Measurements from ENCODE around the gene CROCC2. TPM values are rescaled to one million over a fixed set of nuclear protein-coding genes. Genes with fewer than 3 reads are reported as not detected.

CROCC2 gene
- total RNA-seq, 1 donor from 2014 or later = 2.9 TPM

DNA sequence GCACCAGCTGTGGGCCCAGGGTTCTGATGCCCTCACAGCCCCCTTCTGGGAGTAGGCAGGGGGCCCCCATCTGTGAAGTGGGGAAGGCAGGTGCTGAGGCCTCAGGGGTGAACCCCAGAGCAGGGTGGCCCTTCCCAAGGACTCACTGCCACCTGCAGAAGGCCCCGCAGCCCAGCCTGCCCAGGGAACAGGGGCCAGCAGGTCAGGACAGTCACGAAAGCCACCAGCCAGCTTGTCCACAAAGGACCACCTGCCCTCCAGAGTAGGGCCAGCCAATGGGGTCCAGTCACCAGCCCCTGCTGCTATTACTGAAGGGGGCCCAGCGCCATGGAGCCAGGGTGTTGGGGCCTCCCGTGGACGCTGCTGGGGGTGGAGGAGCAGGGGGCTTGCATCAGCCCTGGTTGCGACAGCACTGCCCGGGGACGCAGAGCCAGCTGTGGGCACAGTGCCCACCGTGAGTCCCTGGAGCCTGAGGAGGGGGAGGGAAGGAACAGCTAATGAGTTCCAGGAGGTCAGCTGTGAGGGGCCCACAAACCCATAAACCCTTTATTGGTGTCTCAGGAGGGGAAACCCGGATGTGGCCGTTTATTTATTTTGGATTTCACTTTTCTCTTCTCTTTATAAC, 80.8 kb downstream of the CROCC2 start:
- Histone ChIP-seq H3K4me3 (peak overlapping the region in 1 of 2 donors; percentile 16), H3K4me1 (peaks cover 20 to 48% of the 10 kb centered on the region in 2 donors), H3K9me3 (no peaks in the 10 kb centered on the region), H3K27ac (peak overlapping the region; percentile 55 to 65), H3K36me3 (no peaks in the 10 kb centered on the region), H3K27me3 (no peaks in the 10 kb centered on the region)
- intact Hi-C loops (cut with DNase I) = loop anchor here (1.0 kb wide), 1 partner anchor 11 kb away; the partner anchor contains the start of gene SNED1
- TF ChIP-seq, protein P1, sequence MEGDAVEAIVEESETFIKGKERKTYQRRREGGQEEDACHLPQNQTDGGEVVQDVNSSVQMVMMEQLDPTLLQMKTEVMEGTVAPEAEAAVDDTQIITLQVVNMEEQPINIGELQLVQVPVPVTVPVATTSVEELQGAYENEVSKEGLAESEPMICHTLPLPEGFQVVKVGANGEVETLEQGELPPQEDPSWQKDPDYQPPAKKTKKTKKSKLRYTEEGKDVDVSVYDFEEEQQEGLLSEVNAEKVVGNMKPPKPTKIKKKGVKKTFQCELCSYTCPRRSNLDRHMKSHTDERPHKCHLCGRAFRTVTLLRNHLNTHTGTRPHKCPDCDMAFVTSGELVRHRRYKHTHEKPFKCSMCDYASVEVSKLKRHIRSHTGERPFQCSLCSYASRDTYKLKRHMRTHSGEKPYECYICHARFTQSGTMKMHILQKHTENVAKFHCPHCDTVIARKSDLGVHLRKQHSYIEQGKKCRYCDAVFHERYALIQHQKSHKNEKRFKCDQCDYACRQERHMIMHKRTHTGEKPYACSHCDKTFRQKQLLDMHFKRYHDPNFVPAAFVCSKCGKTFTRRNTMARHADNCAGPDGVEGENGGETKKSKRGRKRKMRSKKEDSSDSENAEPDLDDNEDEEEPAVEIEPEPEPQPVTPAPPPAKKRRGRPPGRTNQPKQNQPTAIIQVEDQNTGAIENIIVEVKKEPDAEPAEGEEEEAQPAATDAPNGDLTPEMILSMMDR (IDR thresholded peaks at IDR 0.05) = no peak
- DNase-seq (ENCODE audit: low spot score in 2 of 2) = peak in 1 of 2 donors; percentile 91

DNA sequence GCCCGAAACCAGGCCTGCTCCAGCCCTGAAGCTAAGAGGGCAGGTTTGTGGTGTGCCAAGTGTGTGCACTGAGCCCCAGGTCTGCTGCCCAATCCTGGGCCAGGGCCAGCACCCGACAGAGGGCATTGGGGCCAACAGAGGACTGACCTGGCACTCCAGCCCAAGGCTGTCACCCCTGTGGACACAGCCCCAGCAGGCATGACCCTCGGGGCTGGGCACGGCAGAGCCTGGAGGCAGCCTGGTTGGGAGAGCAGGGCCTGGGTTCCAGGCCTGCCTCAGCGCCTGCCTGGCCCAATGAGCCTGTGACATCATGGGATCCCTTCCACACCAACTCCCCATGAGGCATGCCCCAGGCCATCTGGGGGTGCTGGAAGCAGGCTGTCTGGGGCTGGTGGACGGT, 81.5 kb downstream of the CROCC2 start:
- H3K4me1 ChIP-seq = peaks cover 26 to 55% of the 10 kb centered on the region in 2 donors
- H3K9me3 ChIP-seq = no peaks in the 10 kb centered on the region
- H3K27ac ChIP-seq = peak overlapping the region; percentile 55 to 65
- intact Hi-C loops (cut with DNase I) = loop anchor here (1.0 kb wide), 1 partner anchor 11 kb away; the partner anchor contains the start of gene SNED1
- peak in 1 of 2 donors; percentile 62 for DNase-seq (ENCODE audit: low spot score in 2 of 2)
- no peaks in the 10 kb centered on the region for H3K36me3 ChIP-seq
- H3K27me3 ChIP-seq = no peaks in the 10 kb centered on the region
- TF ChIP-seq, protein P1 (IDR thresholded peaks at IDR 0.05) = no peak
- peak overlapping the region; percentile 10 to 16 for H3K4me3 ChIP-seq

DNA sequence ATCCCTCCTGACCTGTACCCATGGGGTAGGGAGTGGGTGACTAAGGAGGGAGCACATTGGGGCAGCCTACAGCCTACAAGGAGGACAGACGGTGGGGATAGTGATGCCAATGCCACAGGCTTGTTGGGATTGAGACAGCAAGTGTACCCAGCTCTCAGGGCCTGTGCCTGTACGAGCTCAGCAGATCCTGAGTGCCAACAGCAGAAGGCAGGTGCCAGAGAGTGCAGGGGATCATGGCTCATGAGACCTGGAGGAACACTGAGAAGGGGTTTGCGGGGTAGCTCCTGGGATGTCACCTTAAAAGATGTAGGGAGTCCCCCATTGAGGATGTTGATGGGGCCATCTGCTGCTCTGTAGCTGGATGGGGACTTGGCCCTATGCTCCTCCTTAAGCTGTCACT, 82.0 kb downstream of the CROCC2 start:
- Histone ChIP-seq H3K4me3 (peak overlapping the region in 1 of 2 donors; percentile 10), H3K27ac (peak overlapping the region; percentile 55 to 65), H3K36me3 (no peaks in the 10 kb centered on the region), H3K9me3 (no peaks in the 10 kb centered on the region), H3K27me3 (no peaks in the 10 kb centered on the region), H3K4me1 (peaks cover 27 to 61% of the 10 kb centered on the region in 2 donors)
- TF ChIP-seq, protein P1 (IDR thresholded peaks at IDR 0.05) = no peak
- DNase-seq (ENCODE audit: low spot score in 2 of 2) = peak in 1 of 2 donors; percentile 60
- intact Hi-C loops (cut with DNase I) = no loop called here

DNA sequence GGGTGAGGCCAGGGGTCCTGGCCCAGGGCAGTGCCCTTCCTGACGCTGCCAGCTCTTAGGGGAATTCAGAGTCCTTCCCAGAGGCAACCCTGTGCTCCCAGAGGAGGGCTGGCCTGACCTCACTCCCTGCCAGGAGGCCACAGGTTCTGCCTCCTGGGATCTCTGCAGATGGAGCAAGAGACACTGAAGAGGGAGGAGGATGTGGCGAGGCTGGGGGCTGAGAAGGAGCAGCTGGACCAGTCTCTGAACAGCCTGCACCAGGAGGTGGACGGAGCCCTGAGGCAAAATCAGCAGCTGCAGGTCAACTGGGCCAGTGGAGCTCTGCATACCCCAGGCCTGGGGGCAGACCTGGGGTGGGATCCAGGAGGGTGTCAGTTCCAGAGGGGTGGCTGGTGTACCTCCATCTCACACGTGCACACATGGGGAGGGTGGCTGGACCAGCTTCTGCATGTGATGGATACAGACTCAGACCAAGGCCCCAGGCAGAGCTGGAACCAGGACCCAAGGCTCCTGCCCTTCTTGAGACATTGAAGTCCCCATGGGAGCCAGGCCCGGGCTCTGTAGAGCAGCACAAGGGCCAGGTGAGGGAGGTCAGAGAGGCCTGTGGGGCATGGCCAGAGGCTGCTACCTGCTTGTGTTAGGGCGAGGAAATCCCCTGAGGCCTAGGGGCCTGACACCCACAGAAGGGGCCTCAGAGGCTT, 82.6 kb downstream of the CROCC2 start:
- Histone ChIP-seq H3K27ac (peak overlapping the region; percentile 55 to 92), H3K4me1 (peaks cover 29 to 63% of the 10 kb centered on the region in 2 donors), H3K27me3 (no peaks in the 10 kb centered on the region), H3K9me3 (no peaks in the 10 kb centered on the region), H3K4me3 (no peak overlapping the region), H3K36me3 (no peaks in the 10 kb centered on the region)
- DNase-seq (ENCODE audit: low spot score in 2 of 2) = peak in 1 of 2 donors; percentile 62
- intact Hi-C loops (cut with DNase I) = no loop called here
- TF ChIP-seq, protein P1 (IDR thresholded peaks at IDR 0.05) = no peak

DNA sequence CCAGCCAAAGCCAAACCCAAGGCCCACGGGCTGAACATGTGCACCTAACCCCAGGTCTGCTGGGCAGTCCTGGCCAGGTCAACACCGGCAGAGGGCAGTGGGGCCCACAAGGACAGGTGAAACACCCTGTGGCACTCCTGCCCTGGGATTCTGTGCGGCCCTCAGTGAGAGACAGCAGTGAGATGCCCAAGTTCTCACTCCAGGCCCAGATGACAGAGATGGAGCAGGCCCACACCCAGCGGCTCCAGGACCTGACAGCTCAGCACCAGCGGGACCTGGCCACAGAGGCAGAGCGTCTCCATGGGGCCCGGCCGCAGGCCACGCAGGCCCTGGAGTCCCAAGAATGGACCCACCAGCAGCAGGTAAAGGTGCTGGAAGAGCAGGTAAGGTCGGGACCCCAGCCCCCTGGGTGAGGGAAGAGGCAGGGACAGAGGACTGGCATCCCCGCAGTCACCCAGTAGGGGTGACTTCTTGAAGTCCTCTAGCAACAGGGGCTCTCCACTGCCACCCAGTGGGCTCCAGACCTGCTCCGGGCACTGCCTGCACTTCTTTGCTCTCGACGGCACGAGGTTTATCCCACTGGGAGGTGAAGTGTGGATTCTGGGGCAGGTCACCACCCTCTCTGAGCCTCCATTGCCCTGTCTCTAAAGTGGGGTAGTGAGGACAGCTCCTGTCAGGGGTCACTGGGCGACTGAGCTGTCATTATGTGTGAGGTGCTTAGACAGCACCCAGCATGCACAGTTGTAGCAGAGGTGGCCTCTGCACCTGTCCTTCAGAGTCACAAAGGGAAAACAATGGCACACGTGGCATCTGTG, 83.5 kb downstream of the CROCC2 start:
- peak overlapping the region; percentile 43 to 92 for H3K27ac ChIP-seq
- no peaks in the 10 kb centered on the region for H3K36me3 ChIP-seq
- peaks cover 38 to 72% of the 10 kb centered on the region in 2 donors for H3K4me1 ChIP-seq
- H3K4me3 ChIP-seq = no peak overlapping the region
- H3K9me3 ChIP-seq = no peaks in the 10 kb centered on the region
- TF ChIP-seq, protein P1 (IDR thresholded peaks at IDR 0.05) = peak in 1 of 3 experiments; percentile 42
- intact Hi-C loops (cut with DNase I) = loop anchor here (5.0 to 10.0 kb wide), 6 partner anchors 72 to 1175 kb away; partner anchors contain the start of genes DTYMK, DUSP28, HDLBP and RNPEPL1
- no peaks in the 10 kb centered on the region for H3K27me3 ChIP-seq
- DNase-seq (ENCODE audit: low spot score in 2 of 2) = peak in 1 of 2 donors; percentile 65

Data from ascending aorta (tissue), 2 donors.